GM18519 (cell line): Measurements from ENCODE around the gene NNMT.
"Not testable (repeated sequence)": the region's sequence is repeated elsewhere in the genome, so short reads cannot be mapped to it uniquely, and the experiment has no call there.

Source experiments
- ATAC-seq: cut with Tn5 transposase; IDR thresholded peaks from one replicate; pipeline ENCODE4 v1.9.1; 2021; ENCODE audit warnings: mild to moderate bottlenecking, moderate library complexity; ENCODE audit not compliant: unreplicated experiment, low FRiP score

The NNMT gene

GRCh38 chr11:114304969-114305368 lies 8.8 kb downstream of the NNMT start:
- no peak for ATAC-seq

- no peak for ATAC-seq
Measured at GRCh38 chr11:114307524-114308203, 11.5 kb downstream of the NNMT start.

GRCh38 chr11:114308689-114309089 lies 12.5 kb downstream of the NNMT start:
- ATAC-seq = no peak

- no peak for ATAC-seq
Measured at GRCh38 chr11:114309517-114309916, 13.3 kb downstream of the NNMT start.

- ATAC-seq = no peak
Measured at GRCh38 chr11:114310095-114310494, 13.9 kb downstream of the NNMT start.

GRCh38 chr11:114311946-114312345 lies 15.7 kb downstream of the NNMT start:
- ATAC-seq = no peak

GRCh38 chr11:114314096-114314495 lies 17.9 kb downstream of the NNMT start:
- ATAC-seq = no peak

GRCh38 chr11:114315749-114316368 lies 19.7 kb downstream of the NNMT start:
- no peak for ATAC-seq

- ATAC-seq = no peak
Measured at GRCh38 chr11:114316980-114317786, 21.0 kb downstream of the NNMT start.

GRCh38 chr11:114317787-114318137 lies 21.6 kb downstream of the NNMT start:
- ATAC-seq = no peak

- no peak for ATAC-seq
Measured at GRCh38 chr11:114318361-114318760, 22.2 kb downstream of the NNMT start.

GRCh38 chr11:114319716-114320328 lies 23.6 kb downstream of the NNMT start:
- no peak for ATAC-seq

GRCh38 chr11:114321621-114322257 lies 25.5 kb downstream of the NNMT start:
- ATAC-seq = no peak

GRCh38 chr11:114322934-114323333 lies 26.7 kb downstream of the NNMT start:
- no peak for ATAC-seq

GRCh38 chr11:114326151-114326550 lies 30.0 kb downstream of the NNMT start:
- ATAC-seq = no peak

- ATAC-seq = no peak
Measured at GRCh38 chr11:114326776-114327175, 30.6 kb downstream of the NNMT start.

- no peak for ATAC-seq
Measured at GRCh38 chr11:114330373-114330772, 34.2 kb downstream of the NNMT start.

GRCh38 chr11:114340311-114341131 lies 44.3 kb downstream of the NNMT start:
- ATAC-seq = no peak

GRCh38 chr11:114341667-114342066 lies 45.5 kb downstream of the NNMT start:
- ATAC-seq = not testable (repeated sequence)

GRCh38 chr11:114342476-114342875 lies 46.3 kb downstream of the NNMT start:
- ATAC-seq = no peak
